ENCODE results near the gene HOXC9.
A peak's percentile ranks its signal among the peaks of the same experiment; 100 is the strongest.

DNA sequence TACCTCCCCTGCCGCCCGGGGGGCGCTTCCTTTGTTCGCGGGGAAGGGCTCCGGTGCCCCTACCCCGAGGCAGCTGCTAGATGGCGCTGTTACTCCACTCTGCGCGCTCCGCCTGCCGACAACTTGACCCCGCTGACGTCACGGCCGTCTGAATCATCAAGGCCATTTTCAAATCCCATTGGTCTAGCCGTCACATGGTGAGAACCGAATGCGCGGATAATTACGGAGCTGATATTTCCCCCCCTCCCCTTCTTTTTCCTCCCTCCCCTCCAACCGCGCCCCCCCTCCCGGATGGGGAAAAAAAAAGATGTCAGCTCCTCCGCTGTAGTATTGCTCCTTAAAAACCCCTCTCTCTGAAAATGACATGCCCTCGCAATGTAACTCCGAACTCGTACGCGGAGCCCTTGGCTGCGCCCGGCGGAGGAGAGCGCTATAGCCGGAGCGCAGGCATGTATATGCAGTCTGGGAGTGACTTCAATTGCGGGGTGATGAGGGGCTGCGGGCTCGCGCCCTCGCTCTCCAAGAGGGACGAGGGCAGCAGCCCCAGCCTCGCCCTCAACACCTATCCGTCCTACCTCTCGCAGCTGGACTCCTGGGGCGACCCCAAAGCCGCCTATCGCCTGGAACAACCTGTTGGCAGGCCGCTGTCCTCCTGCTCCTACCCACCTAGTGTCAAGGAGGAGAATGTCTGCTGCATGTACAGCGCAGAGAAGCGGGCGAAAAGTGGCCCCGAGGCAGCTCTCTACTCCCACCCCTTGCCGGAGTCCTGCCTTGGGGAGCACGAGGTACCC is 14.9 kb upstream of the HOXC9 start, which contains the start of gene HOXC10:
- TF ChIP-seq POLR2A (IDR thresholded peaks at IDR 0.05; ENCODE audit: low read length) (no peak), BHLHE40 (IDR thresholded peaks at IDR 0.05; ENCODE audit: low read depth, low read length) (no peak), JUNB (IDR thresholded peaks at IDR 0.05) (0 out of 2 replicates have a peak, but pooled peaks have one; percentile 17)
